PC-9 (cell line): Measurements from ENCODE around the gene AKR7A3.

Experiments
- EZH2 ChIP-seq: fragments of 200-600 bp; sonication (generic); IDR thresholded peaks from 2 replicates; pipeline ENCODE4 v1.8.0; 2017; ENCODE audit warnings: antibody characterized with exemption, low read depth
- TF ChIP-seq, protein P1 (sequence below): fragments of 200-600 bp; sonication (generic); conservative IDR thresholded peaks from 2 replicates; pipeline ENCODE4 v1.6.1; 2017; ENCODE audit warnings: mixed run types, antibody characterized with exemption, mild to moderate bottlenecking, moderate library complexity

DNA sequence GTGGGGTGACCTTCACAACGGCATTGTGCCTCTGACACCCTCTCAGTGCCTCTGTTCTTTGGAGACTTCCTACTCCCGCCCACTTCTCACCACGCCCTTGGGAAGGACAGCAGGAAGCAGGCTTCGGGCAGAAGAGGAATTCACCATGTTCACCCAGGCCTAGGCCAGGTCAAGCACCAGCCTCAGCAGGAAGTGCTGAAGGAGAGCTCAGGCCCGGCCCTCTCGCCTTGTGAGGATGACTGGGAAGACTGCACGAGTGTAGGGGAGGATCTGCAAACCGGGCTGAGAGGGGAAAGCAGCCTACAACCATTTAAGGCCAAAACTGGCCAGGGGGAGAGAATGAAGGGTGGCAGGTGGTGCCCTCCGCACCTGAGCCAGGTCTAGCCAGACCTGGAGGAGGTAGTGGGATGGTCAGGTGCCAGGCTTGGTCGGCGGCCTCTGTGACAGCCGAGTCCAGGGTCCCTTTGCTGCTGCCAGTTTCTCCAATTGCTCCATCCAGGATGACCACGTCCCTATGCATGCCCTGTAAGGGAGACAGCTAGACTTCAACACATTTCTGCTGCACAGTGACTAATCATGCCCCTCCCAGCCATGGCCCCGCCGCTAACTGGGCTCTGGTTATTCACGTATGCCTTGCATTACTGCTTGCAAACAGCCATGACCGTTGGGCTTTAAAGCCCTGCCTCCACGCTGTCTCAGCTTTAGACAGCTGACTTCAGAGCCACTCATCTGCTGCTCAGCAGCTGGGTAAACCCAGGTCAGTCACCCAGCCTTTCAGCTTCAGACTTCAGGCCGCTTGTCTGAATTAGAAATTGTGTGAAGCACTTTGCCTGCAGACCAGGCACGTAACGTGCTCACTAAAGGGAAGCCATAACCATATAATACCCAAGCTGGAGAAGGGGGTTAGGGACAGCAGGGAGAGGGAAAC, 28.1 kb downstream of the AKR7A3 start:
- TF ChIP-seq, protein P1, sequence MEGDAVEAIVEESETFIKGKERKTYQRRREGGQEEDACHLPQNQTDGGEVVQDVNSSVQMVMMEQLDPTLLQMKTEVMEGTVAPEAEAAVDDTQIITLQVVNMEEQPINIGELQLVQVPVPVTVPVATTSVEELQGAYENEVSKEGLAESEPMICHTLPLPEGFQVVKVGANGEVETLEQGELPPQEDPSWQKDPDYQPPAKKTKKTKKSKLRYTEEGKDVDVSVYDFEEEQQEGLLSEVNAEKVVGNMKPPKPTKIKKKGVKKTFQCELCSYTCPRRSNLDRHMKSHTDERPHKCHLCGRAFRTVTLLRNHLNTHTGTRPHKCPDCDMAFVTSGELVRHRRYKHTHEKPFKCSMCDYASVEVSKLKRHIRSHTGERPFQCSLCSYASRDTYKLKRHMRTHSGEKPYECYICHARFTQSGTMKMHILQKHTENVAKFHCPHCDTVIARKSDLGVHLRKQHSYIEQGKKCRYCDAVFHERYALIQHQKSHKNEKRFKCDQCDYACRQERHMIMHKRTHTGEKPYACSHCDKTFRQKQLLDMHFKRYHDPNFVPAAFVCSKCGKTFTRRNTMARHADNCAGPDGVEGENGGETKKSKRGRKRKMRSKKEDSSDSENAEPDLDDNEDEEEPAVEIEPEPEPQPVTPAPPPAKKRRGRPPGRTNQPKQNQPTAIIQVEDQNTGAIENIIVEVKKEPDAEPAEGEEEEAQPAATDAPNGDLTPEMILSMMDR, result no peak
- TF ChIP-seq EZH2, result no peak
